Fibroblast of lung (primary cell): ENCODE measurements around the gene SUSD1.

Experiments
- CTCF ChIP-seq, 2 donors: IDR thresholded peaks in 1 of 2; conservative IDR thresholded peaks in 1 of 2; 1 replicate in 1 of 2; 2 replicates in 1 of 2; pipeline ENCODE4 v1.5.1; 2011 to 2012; ENCODE audit warnings: low read length in 2 of 2, control low read depth in 1 of 2, inconsistent platforms in 1 of 2, low read depth in 1 of 2, mild to moderate bottlenecking in 1 of 2
- EZH2 ChIP-seq: IDR thresholded peaks from 2 replicates; pipeline ENCODE4 v1.5.1; 2012; ENCODE audit warnings: low read length, control low read depth, mild to moderate bottlenecking; ENCODE audit errors: missing control alignments

- no peak for TF ChIP-seq CTCF (conservative IDR thresholded peaks at IDR 0.05 in 1 of 2, IDR thresholded peaks at IDR 0.05 in 1 of 2; ENCODE audit: low read depth in 1 of 2, low read length in 2 of 2)
- TF ChIP-seq EZH2: no peak
These were observed 175.8 kb downstream of the SUSD1 start for GRCh38 chr9:111999319-111999718.
